Brain microvascular endothelial cell (primary cell): ENCODE measurements around the gene OR2A12.

Experiments
- DNase-seq: peaks from one replicate; pipeline ENCODE4 v3.0.0-alpha.2; 2020
- H3K27ac ChIP-seq: fragments of 250-450 bp; sonication (Bioruptor Pico); 2 replicates; pipeline ENCODE4 v1.5.1; 2020; ENCODE audit warnings: mild to moderate bottlenecking, moderate library complexity
- H3K27me3 ChIP-seq: fragments of 250-450 bp; sonication (Bioruptor Pico); replicated peaks from 2 replicates; pipeline ENCODE4 v1.5.1; 2020; ENCODE audit warnings: mild to moderate bottlenecking
- H3K36me3 ChIP-seq: fragments of 250-450 bp; sonication (Bioruptor Pico); replicated peaks from 2 replicates; pipeline ENCODE4 v1.5.1; 2020; ENCODE audit warnings: mild to moderate bottlenecking
- H3K4me3 ChIP-seq: 2 replicates; pipeline ENCODE4 v1.5.1; 2011; ENCODE audit warnings: low read depth, mild to moderate bottlenecking, control low read depth, low read length, moderate library complexity
- CTCF ChIP-seq: IDR thresholded peaks from 2 replicates; pipeline ENCODE4 v1.5.1; 2011; ENCODE audit warnings: low read depth, mild to moderate bottlenecking, moderate library complexity, low read length, control low read depth, inconsistent platforms; ENCODE audit errors: missing control alignments
- in situ Hi-C: cut with HindIII; loops from 2 replicates; pipeline ENCODE4 v1.10.0; 2017; ENCODE audit warnings: low sequenced_read_pairs, low pct_ligation_motif_present

Gene OR2A12

GRCh38 chr7:144133307-144133706 is 47.2 kb downstream of the OR2A12 start:
- Histone ChIP-seq H3K27me3 (no peaks in the 10 kb centered on the region), H3K27ac (no peak overlapping the region), H3K4me3 (no peak overlapping the region), H3K36me3 (no peaks in the 10 kb centered on the region)
- no peak for DNase-seq
- TF ChIP-seq CTCF = no peak
- in situ Hi-C loops = no loop called here

DNA sequence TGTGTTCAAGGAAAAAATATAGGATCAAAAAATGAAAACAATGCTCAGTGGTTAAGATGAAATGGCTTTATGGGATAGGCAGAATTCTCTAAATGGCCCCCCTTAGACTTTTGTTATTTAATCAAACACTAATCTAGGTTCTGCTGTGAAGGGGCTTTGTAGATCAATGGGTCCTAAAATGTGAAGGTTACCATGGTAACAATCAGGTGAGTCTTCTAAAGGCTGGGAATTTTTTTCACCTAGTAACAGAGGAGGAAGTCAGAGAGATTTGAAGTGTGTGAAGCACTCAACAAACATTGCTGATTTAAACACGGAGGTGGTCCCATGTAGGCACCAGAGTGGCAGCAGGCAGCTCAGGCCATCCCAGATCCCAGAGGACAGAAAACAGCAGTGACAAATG is 48.0 kb downstream of the OR2A12 start:
- TF ChIP-seq CTCF = no peak
- Histone ChIP-seq H3K36me3 (no peaks in the 10 kb centered on the region), H3K27me3 (no peaks in the 10 kb centered on the region), H3K4me3 (no peak overlapping the region), H3K27ac (no peak overlapping the region)
- in situ Hi-C loops = no loop called here
- no peak for DNase-seq

DNA sequence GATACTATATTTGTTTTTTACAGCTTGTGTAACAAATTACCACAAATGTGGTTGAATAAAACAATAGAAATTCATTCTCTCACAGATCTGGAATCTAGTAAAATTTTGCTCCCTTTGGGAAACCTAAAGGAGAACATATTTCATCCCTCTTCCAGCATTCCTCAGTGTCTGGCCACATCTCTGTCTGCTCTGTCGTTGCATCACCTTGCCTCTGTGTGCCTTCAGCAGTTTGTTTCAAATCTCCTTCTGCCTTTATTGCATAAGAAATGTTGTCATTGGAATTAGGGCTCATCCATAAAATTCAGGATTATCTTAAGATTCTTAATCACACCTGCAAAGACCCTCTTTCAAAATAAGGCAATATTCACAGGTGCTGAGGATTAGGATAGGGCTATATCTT is 51.4 kb downstream of the OR2A12 start:
- Histone ChIP-seq H3K4me3 (no peak overlapping the region), H3K27ac (no peak overlapping the region), H3K36me3 (no peaks in the 10 kb centered on the region), H3K27me3 (no peaks in the 10 kb centered on the region)
- in situ Hi-C loops = no loop called here
- DNase-seq = no peak
- TF ChIP-seq CTCF = no peak

- DNase-seq = no peak
- Histone ChIP-seq H3K36me3 (no peaks in the 10 kb centered on the region), H3K27ac (no peak overlapping the region), H3K27me3 (no peaks in the 10 kb centered on the region), H3K4me3 (no peak overlapping the region)
- no peak for TF ChIP-seq CTCF
- in situ Hi-C loops = no loop called here
Observed at GRCh38 chr7:144142187-144142586, 56.1 kb downstream of the OR2A12 start.

DNA sequence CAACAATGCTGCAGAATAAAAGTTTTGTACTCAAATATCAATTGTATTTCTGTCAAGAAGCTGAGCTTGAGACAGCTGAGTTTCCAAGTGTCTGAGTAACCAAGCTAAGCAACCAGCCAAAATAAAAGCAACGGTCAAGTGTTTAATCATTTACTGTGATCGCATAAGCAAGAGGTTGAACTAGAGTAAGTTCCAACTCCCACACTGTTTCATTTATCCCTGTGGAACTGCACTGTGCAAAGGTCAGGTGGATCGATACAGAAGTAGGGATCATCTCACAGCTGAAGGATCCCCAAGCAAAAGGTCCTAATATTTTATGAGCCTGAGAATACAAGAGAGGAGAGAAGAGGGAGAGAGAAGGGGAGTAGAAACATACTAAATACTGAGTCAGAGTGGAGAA is 58.3 kb downstream of the OR2A12 start:
- H3K27me3 ChIP-seq = no peaks in the 10 kb centered on the region
- TF ChIP-seq CTCF = no peak
- H3K36me3 ChIP-seq = no peaks in the 10 kb centered on the region
- H3K4me3 ChIP-seq = no peak overlapping the region
- in situ Hi-C loops = no loop called here
- no peak for DNase-seq
- no peak overlapping the region for H3K27ac ChIP-seq

DNA sequence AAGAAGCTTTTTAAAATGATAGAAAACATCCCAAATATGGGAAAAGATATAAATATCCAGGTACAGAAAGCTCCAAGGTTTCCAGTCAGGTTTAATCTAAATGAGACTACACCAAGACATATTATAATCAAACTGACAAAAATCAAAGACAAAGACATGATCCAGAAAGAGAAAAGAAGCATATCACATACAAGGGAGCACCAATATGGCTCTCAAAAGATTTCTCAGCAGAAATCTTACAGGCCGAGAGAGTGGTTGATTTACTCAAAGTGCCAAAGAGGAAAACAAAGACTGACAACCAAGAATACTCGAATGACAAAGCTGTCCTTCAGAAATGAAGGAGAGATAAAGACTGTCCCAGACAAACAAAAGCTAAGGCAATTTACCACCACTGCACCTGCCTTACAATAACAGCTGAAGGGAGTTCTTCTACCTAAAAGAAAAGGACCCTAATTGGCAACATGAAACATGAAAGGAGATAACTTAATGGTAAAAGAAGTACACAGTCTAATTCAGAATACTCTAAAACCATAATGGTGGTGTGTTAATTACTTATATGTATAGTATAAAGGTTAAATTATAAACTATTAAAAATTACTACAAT is 62.2 kb downstream of the OR2A12 start:
- Histone ChIP-seq H3K36me3 (no peaks in the 10 kb centered on the region), H3K27ac (no peak overlapping the region), H3K4me3 (no peak overlapping the region), H3K27me3 (no peaks in the 10 kb centered on the region)
- no peak for TF ChIP-seq CTCF
- in situ Hi-C loops = no loop called here
- DNase-seq = no peak
